ENCODE results near the gene RPL38.

- TF ChIP-seq CTCF (conservative IDR thresholded peaks at IDR 0.05 in 1 of 2, IDR thresholded peaks at IDR 0.05 in 1 of 2; ENCODE audit: low read depth in 1 of 2, low read length in 2 of 2): no peak
- TF ChIP-seq EZH2 (IDR thresholded peaks at IDR 0.05; ENCODE audit: low read length, missing control alignments): no peak
Observed at GRCh38 chr17:74219576-74220133, 16.2 kb downstream of the RPL38 start.
